RPMI7951 (cell line): Measurements from ENCODE around the gene SATB2. TPM values are rescaled to one million over a fixed set of nuclear protein-coding genes. Genes with fewer than 3 reads are reported as not detected.
A peak's percentile ranks its signal among the peaks of the same experiment; 100 is the strongest.

Experiments used
- DNase-seq: peaks from one replicate; pipeline ENCODE4 v3.0.0-alpha.2; 2012; ENCODE audit warnings: low read depth
- total RNA-seq: library from RNA; depleted of rRNA; stranded (reverse); fragments of >200 nt; shearing (Covaris generic); gene quantifications from 2 replicates; pipeline ENCODE4 v1.2.3, GENCODE V29; 2014

SATB2 gene
- total RNA-seq, 1 experiment from 2014 or later: 11.8 TPM

DNA sequence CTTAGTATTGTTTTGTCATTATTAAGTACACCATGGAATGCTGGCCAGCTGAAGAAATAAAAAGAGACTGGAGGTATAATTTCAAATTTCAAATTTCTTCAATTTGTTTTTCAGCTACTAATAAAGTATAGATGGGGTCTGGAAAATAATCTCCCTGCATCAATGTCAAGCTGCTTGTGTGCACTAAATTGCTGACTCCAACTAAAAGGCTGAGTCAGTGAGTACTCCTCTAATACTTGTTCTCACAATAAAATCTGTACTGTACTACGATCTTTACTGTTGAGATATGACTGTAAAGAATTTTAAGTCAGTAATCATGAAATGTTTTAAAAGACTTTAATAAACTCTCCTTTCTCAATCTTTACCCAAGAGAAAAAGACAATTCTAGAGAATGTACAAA is 131.9 kb downstream of the SATB2 start:
- no peak for DNase-seq

GRCh38 chr2:199322151-199322550 is 135.6 kb downstream of the SATB2 start:
- DNase-seq: no peak

DNA sequence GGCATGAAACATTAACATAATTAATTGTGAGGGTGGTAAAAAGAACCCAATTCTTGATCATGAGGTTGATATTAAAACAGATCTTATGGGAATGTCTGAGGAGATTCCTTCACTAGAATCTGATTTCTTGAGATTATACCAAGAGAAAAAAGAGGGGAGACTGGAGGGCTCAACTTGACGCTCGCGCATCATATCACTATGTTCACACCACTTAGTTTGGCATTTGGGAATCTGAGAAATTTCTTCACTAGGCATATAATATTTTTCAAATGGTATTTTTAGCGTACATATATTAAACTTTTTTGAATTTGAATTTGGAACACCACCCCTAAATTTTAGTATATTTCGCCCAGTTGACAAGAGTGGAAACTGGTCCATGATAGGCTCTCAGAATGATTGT is 140.1 kb downstream of the SATB2 start:
- DNase-seq: no peak

DNA sequence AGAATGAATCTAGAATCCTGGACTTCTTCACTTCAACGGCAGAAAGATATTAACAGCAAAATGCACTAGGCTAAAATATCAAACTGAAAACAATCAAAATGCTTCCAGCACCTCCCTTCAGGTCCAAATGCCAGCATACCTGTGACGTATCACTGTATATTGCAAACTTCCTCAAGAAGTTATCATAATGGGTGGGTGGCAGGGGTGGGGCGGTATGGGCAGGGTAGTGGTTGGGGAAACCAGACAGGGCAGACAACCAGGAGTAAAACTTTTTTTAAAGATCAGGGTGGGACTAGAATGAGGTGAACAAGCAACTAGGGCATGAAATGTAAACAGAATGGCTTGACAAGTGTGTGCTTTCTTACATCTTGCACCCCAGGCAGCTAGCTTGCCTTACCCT is 140.9 kb downstream of the SATB2 start:
- no peak for DNase-seq

GRCh38 chr2:199315299-199316179 is 142.2 kb downstream of the SATB2 start:
- peak; percentile 37 for DNase-seq

GRCh38 chr2:199312931-199313330 is 144.8 kb downstream of the SATB2 start:
- DNase-seq: no peak

GRCh38 chr2:199310771-199311585 is 146.8 kb downstream of the SATB2 start:
- no peak for DNase-seq

GRCh38 chr2:199309973-199310372 is 147.8 kb downstream of the SATB2 start:
- DNase-seq: no peak

DNA sequence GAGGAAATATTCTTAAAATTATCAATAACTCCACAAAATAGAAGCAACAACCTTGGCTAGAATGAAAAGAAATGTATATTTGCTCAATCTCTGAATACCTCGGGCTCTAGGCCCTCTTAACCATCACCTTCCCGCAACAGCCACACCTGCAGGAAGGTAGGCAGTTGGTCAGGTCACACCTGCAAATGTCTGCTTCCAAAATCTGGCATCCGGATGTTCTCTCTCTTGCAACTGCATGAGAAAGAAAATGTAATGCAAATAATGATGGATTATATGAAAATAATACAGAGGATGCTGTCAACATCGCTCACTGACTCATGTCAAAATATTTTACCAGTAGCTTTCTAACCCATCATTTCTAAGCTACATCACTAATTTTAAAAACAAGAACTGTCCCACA is 148.3 kb downstream of the SATB2 start:
- no peak for DNase-seq

DNA sequence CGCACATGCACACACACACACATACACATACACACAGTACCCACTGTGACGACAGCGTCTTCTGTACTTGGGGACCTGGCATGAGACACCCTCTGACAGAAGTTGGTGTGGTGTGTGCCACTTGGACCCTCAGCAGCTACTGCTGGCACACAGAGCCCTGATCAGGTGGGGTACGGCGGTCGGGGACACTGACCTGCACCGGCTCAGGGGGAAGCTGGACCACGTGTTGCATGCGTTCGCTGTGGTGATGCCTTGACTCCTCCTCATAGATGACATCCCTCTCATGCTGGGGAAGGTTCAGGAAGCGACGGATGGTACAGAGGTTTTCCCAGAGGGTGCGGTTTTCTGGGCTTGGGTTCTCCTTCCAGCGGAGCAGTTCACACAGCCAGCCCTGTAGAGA is 149.2 kb downstream of the SATB2 start:
- DNase-seq: no peak

DNA sequence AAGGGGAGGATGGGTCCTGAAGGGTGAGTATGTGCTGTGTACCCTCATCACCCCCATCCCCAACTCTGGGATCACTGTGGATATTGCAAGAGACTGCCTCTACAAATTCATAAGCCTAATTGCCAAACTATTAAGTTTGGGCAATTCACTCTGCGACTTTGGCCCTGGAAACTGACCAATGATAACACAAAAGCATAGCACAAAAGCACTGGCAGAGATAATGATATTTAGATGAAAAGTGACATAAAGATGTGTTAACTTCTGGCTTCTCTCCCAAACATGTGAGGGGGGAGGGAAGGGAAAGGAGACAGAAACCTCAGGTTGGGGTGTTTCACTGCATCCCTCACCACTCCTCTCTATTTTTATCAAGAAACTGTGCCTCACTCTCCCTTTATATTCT is 150.3 kb downstream of the SATB2 start:
- no peak for DNase-seq

- no peak for DNase-seq
Measured at GRCh38 chr2:199306116-199306515, 151.6 kb downstream of the SATB2 start.

DNA sequence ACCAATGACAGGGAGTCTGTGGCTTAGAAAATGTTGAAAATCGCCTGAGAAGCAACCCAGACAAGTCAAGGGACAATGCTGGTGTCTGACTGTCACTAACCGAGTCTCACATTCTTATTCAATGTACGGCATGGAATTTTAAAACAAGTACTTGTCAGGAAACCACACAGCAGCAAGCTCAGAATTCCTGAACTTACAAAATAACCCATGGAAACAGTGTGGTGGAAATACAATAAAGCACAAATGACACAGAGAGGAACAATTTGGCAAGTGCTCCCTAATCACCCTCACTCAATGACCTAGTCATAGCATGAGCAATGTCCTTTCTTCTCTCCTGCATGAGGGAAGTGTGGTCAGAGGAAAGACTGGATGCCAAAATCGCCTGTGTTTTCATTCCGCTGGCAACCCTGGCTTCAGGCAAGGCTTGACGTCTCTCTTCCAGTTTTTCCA is 154.0 kb downstream of the SATB2 start:
- DNase-seq: peak; percentile 98

- DNase-seq: no peak
Measured at GRCh38 chr2:199302851-199303250, 154.9 kb downstream of the SATB2 start.

DNA sequence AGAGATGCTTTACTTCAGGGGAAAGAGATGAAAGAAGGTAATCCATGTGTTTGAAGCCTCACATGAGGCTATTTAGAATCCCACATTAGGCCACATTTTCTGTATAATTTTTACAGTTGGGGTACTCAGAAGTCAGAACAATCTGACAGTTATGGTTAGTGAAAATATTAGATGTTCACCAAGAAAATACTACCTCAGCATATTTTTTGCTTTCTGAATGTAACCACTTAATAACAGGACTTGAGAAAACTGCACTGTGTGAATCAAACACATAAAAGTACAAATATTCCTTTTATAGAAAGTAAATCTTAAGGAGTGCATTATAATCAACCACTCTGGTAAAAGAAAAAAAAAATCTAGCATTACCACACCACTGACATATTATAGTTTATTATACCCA is 169.3 kb downstream of the SATB2 start:
- no peak for DNase-seq

GRCh38 chr2:199282309-199282708 is 175.4 kb downstream of the SATB2 start:
- no peak for DNase-seq

- peak; percentile 37 for DNase-seq
Measured at GRCh38 chr2:199279146-199279545, 178.6 kb downstream of the SATB2 start.

GRCh38 chr2:199278099-199278498 is 179.6 kb downstream of the SATB2 start:
- peak; percentile 66 for DNase-seq

GRCh38 chr2:199273042-199273511 is 184.7 kb downstream of the SATB2 start:
- DNase-seq: peak; percentile 72

- DNase-seq: peak; percentile 51
Measured at GRCh38 chr2:199261936-199262335, 195.8 kb downstream of the SATB2 start.

DNA sequence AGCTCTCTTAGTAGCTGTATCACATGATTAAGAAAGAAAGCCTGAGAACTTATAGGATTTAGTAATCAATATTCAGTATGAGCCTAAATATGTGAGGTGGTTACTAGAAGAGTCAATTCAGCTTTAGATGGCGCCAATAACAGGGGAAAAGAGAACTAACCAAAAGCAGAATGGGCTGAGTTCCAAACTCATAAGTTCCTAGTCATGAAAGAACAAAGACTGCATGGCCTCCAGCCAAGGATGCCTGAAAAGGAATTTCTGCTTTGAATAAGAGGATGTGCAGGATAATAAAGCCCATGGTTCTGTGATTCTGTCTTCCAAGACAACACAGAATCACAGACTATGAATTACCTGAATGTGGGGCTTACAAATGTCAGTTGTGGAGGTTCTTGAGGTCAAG is 196.5 kb downstream of the SATB2 start:
- peak; percentile 89 for DNase-seq

DNA sequence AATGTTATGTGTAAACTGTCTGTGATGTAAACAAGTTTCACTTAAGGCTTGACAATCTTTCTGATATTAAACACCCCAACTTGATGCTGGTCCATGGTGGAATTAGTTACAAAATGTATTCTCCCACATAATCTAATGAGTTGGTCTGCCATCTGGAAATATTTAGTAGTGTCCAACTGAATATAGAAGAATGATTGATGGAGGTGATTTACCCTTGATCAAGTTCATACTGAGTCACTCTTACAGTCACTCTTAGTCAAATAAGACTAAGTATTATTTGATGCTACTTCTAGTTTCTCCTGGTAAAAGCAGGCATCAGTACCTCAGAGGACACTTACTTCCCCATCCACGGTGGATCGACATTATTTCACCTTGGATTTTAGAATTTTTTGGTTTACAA is 198.1 kb downstream of the SATB2 start:
- peak; percentile 27 for DNase-seq

GRCh38 chr2:199258291-199258690 is 199.4 kb downstream of the SATB2 start:
- DNase-seq: peak; percentile 32
